Loucy (cell line): ENCODE data around the gene INPP5D.
"Not testable (repeated sequence)": the region's sequence is repeated elsewhere in the genome, so short reads cannot be mapped to it uniquely, and the experiment has no call there.

Experiments
- H2AFZ ChIP-seq: fragments of 200-600 bp; sonication (generic); 2 replicates; pipeline ENCODE4 v1.6.0; 2016; ENCODE audit warnings: antibody characterized with exemption, mild to moderate bottlenecking, low read length, moderate library complexity
- H3F3A ChIP-seq: fragments of 200-600 bp; 2 replicates; pipeline ENCODE4 v1.6.0; 2016; ENCODE audit warnings: antibody characterized with exemption, low read depth, mild to moderate bottlenecking
- H3K27me3 ChIP-seq: fragments of 200-600 bp; sonication (generic); 2 replicates; pipeline ENCODE4 v1.6.1; 2014; ENCODE audit warnings: low read length, mild to moderate bottlenecking; ENCODE audit not compliant: insufficient read depth, poor library complexity, severe bottlenecking
- H3K36me3 ChIP-seq: fragments of 200-600 bp; sonication (generic); 2 replicates; pipeline ENCODE4 v1.6.1; 2016; ENCODE audit warnings: low read length; ENCODE audit not compliant: insufficient read depth
- H3K4me1 ChIP-seq: fragments of 200-600 bp; sonication (generic); 2 replicates; pipeline ENCODE4 v1.5.1; 2014; ENCODE audit warnings: low read length, mild to moderate bottlenecking; ENCODE audit not compliant: insufficient read depth, poor library complexity, severe bottlenecking
- H3K4me2 ChIP-seq: fragments of 200-600 bp; sonication (generic); 2 replicates; pipeline ENCODE4 v1.6.0; 2014; ENCODE audit warnings: antibody characterized with exemption, low read length, low read depth, mild to moderate bottlenecking; ENCODE audit not compliant: poor library complexity, severe bottlenecking
- H3K4me3 ChIP-seq: fragments of 200-600 bp; sonication (generic); 2 replicates; pipeline ENCODE4 v1.5.1; 2014; ENCODE audit warnings: low read length, mild to moderate bottlenecking, mixed read lengths; ENCODE audit not compliant: poor library complexity, severe bottlenecking
- H3K79me2 ChIP-seq: fragments of 200-600 bp; sonication (generic); 2 replicates; pipeline ENCODE4 v1.6.1; 2014; ENCODE audit warnings: low read length; ENCODE audit not compliant: insufficient read depth
- H3K9ac ChIP-seq: fragments of 200-600 bp; sonication (generic); 2 replicates; pipeline ENCODE4 v1.6.0; 2014; ENCODE audit warnings: mild to moderate bottlenecking, low read depth, low read length, moderate library complexity; ENCODE audit not compliant: poor library complexity, severe bottlenecking
- H3K9me2 ChIP-seq: fragments of 200-600 bp; sonication (generic); replicated peaks from 2 replicates; pipeline ENCODE4 v1.6.1; 2016; ENCODE audit warnings: low read depth, low read length, mixed read lengths
- H3K9me3 ChIP-seq: fragments of 200-600 bp; sonication (generic); 2 replicates; pipeline ENCODE4 v1.6.1; 2014; ENCODE audit warnings: mild to moderate bottlenecking, antibody characterized with exemption, low read length, low read depth; ENCODE audit not compliant: insufficient read depth
- H4K20me1 ChIP-seq: fragments of 200-600 bp; sonication (generic); 2 replicates; pipeline ENCODE4 v1.6.0; 2014; ENCODE audit warnings: antibody characterized with exemption, low read length, mild to moderate bottlenecking; ENCODE audit not compliant: insufficient read depth, poor library complexity, severe bottlenecking
- CTCF ChIP-seq: fragments of 200-600 bp; sonication (generic); conservative IDR thresholded peaks from 2 replicates; pipeline ENCODE4 v1.5.1; 2014; ENCODE audit warnings: mild to moderate bottlenecking, antibody characterized with exemption, low read length
- EZH2phosphoT487 ChIP-seq: fragments of 200-600 bp; IDR thresholded peaks from 2 replicates; pipeline ENCODE4 v1.6.1; 2018; ENCODE audit warnings: antibody characterized with exemption, mild to moderate bottlenecking, moderate library complexity, borderline replicate concordance

Gene INPP5D

GRCh38 chr2:233189025-233189424, 128.9 kb downstream of the INPP5D start:
- no peaks in the 10 kb centered on the region for H4K20me1 ChIP-seq
- H3K9ac ChIP-seq: no peak overlapping the region
- H2AFZ ChIP-seq: no peak overlapping the region
- TF ChIP-seq EZH2phosphoT487: no peak
- no peak for TF ChIP-seq CTCF
- H3K79me2 ChIP-seq: no peaks in the 10 kb centered on the region
- H3K4me3 ChIP-seq: no peak overlapping the region
- H3K4me1 ChIP-seq: no peaks in the 10 kb centered on the region
- no peak overlapping the region for H3K4me2 ChIP-seq
- H3K36me3 ChIP-seq: peaks cover 92% of the 10 kb centered on the region; the same call in 1 of the 2 replicates
- no peaks in the 10 kb centered on the region for H3K9me2 ChIP-seq
- H3K27me3 ChIP-seq: no peaks in the 10 kb centered on the region
- H3F3A ChIP-seq: no peaks in the 10 kb centered on the region
- H3K9me3 ChIP-seq: no peaks in the 10 kb centered on the region

GRCh38 chr2:233191016-233191415, 130.9 kb downstream of the INPP5D start:
- H3F3A ChIP-seq, H3K79me2 ChIP-seq, H3K9ac ChIP-seq, H2AFZ ChIP-seq, H3K9me3 ChIP-seq, H3K9me2 ChIP-seq, H3K4me2 ChIP-seq, H3K27me3 ChIP-seq, H4K20me1 ChIP-seq, H3K4me1 ChIP-seq, H3K4me3 ChIP-seq: not testable (repeated sequence)
- H3K36me3 ChIP-seq: peaks cover 91% of the 10 kb centered on the region; the same call in 1 of the 2 replicates

- Histone ChIP-seq H3F3A (no peaks in the 10 kb centered on the region), H3K9me3 (no peaks in the 10 kb centered on the region), H3K4me1 (no peaks in the 10 kb centered on the region), H3K4me3 (no peak overlapping the region), H3K4me2 (no peak overlapping the region), H3K9ac (no peak overlapping the region), H2AFZ (no peak overlapping the region), H3K27me3 (no peaks in the 10 kb centered on the region), H3K36me3 (peaks cover 89% of the 10 kb centered on the region; the same call in 1 of the 2 replicates), H4K20me1 (no peaks in the 10 kb centered on the region), H3K9me2 (no peaks in the 10 kb centered on the region), H3K79me2 (no peaks in the 10 kb centered on the region)
- TF ChIP-seq EZH2phosphoT487 (no peak), CTCF (no peak)
These were observed 133.6 kb downstream of the INPP5D start for GRCh38 chr2:233193738-233194137.

GRCh38 chr2:233195027-233195426, 134.9 kb downstream of the INPP5D start:
- H3K36me3 ChIP-seq: peaks cover 81% of the 10 kb centered on the region; the same call in 1 of the 2 replicates
- no peak for TF ChIP-seq CTCF
- no peak for TF ChIP-seq EZH2phosphoT487
- H3K79me2 ChIP-seq: no peaks in the 10 kb centered on the region
- no peaks in the 10 kb centered on the region for H4K20me1 ChIP-seq
- no peaks in the 10 kb centered on the region for H3K4me1 ChIP-seq
- no peaks in the 10 kb centered on the region for H3K9me3 ChIP-seq
- H3F3A ChIP-seq: no peaks in the 10 kb centered on the region
- H3K9ac ChIP-seq: no peak overlapping the region
- no peak overlapping the region for H2AFZ ChIP-seq
- H3K4me3 ChIP-seq: no peak overlapping the region
- no peaks in the 10 kb centered on the region for H3K9me2 ChIP-seq
- no peak overlapping the region for H3K4me2 ChIP-seq
- H3K27me3 ChIP-seq: no peaks in the 10 kb centered on the region
